C4-2B (cell line): ENCODE measurements around the gene RAB11FIP2.

ENCODE experiments used
- H3K27ac ChIP-seq: fragments of 450-650 bp; 2 replicates; pipeline ENCODE4 v1.5.1; 2017
- CTCF ChIP-seq: fragments of 450-650 bp; conservative IDR thresholded peaks from 2 replicates; pipeline ENCODE4 v1.5.1; 2017; ENCODE audit warnings: mild to moderate bottlenecking
- ZFX ChIP-seq: fragments of 450-650 bp; IDR thresholded peaks from 2 replicates; pipeline ENCODE4 v1.6.1; 2017

The RAB11FIP2 gene

GRCh38 chr10:117996709-117997108 is 50.0 kb downstream of the RAB11FIP2 start:
- H3K27ac ChIP-seq, result no peak overlapping the region
- TF ChIP-seq CTCF (no peak), ZFX (no peak)

- no peak overlapping the region for H3K27ac ChIP-seq
- no peak for TF ChIP-seq ZFX
- TF ChIP-seq CTCF, result no peak
These were observed 52.0 kb downstream of the RAB11FIP2 start for GRCh38 chr10:117994771-117995170.

DNA sequence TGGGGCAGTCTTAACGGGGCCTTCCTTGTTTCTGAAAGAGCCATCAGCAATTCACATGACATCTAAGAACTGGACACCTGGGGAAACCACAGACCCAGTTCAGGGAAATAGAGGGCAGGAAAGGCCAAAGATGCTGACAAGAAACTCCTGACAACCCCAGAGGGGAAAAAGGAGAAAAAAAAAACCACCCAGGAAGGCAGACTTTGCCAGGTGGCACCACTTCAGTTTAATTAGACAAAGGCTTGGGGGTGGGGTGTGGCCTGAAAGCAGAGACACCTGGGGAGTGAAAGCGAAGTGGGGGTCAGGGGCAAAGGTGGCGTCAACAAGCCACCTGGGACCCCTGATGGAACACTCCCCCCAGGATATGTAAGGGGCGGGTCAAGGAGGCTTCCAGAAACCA is 53.6 kb downstream of the RAB11FIP2 start:
- TF ChIP-seq ZFX (no peak), CTCF (no peak)
- no peak overlapping the region for H3K27ac ChIP-seq

DNA sequence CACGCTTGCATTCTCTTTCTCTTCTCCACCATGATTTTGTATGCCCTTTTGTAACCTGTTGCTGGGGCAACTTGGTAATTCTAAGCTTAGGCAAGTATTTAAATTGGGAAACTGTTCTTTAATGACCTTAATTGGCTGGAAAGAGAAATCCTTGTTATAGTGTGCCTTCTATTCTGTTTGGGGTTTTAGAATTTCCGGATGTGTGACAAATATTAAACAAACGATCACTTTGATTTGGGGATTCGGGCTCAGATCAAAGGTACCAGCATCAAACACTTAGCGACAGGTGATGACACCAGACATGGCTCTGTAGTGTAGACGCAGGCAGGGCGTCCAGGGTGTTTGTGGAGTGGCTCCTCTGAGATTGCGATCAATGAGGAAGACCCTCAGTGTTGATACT is 55.0 kb downstream of the RAB11FIP2 start:
- no peak for TF ChIP-seq CTCF
- TF ChIP-seq ZFX, result no peak
- H3K27ac ChIP-seq, result no peak overlapping the region

GRCh38 chr10:117989962-117990361 is 56.8 kb downstream of the RAB11FIP2 start:
- no peak overlapping the region for H3K27ac ChIP-seq
- no peak for TF ChIP-seq CTCF
- TF ChIP-seq ZFX, result no peak

- H3K27ac ChIP-seq, result no peak overlapping the region
These were observed 57.9 kb downstream of the RAB11FIP2 start for GRCh38 chr10:117988814-117989213.

GRCh38 chr10:117987244-117987909 is 59.4 kb downstream of the RAB11FIP2 start:
- no peak for TF ChIP-seq ZFX
- TF ChIP-seq CTCF, result no peak
- H3K27ac ChIP-seq, result no peak overlapping the region

More at GRCh38 chr10:117988814-117989213, 57.9 kb downstream of the RAB11FIP2 start:
- TF ChIP-seq ZFX, result no peak
- TF ChIP-seq CTCF, result no peak
